Fibroblast of mammary gland (primary cell): ENCODE data around the gene TLCD4.

ENCODE experiments used
- DNase-seq: peaks from one replicate; pipeline ENCODE4 v3.0.0-alpha.2; 2010; ENCODE audit warnings: low read depth
- H3K4me3 ChIP-seq: 2 replicates; pipeline ENCODE4 v1.5.1; 2011; ENCODE audit warnings: low read depth, mild to moderate bottlenecking, low read length, moderate library complexity; ENCODE audit not compliant: control insufficient read depth
- TF ChIP-seq, protein P1 (sequence below): conservative IDR thresholded peaks from 2 replicates; pipeline ENCODE4 v1.5.1; 2011; ENCODE audit warnings: low read depth, low read length, inconsistent platforms; ENCODE audit not compliant: control insufficient read depth, insufficient read depth

Gene TLCD4, protein sequence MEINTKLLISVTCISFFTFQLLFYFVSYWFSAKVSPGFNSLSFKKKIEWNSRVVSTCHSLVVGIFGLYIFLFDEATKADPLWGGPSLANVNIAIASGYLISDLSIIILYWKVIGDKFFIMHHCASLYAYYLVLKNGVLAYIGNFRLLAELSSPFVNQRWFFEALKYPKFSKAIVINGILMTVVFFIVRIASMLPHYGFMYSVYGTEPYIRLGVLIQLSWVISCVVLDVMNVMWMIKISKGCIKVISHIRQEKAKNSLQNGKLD

DNA sequence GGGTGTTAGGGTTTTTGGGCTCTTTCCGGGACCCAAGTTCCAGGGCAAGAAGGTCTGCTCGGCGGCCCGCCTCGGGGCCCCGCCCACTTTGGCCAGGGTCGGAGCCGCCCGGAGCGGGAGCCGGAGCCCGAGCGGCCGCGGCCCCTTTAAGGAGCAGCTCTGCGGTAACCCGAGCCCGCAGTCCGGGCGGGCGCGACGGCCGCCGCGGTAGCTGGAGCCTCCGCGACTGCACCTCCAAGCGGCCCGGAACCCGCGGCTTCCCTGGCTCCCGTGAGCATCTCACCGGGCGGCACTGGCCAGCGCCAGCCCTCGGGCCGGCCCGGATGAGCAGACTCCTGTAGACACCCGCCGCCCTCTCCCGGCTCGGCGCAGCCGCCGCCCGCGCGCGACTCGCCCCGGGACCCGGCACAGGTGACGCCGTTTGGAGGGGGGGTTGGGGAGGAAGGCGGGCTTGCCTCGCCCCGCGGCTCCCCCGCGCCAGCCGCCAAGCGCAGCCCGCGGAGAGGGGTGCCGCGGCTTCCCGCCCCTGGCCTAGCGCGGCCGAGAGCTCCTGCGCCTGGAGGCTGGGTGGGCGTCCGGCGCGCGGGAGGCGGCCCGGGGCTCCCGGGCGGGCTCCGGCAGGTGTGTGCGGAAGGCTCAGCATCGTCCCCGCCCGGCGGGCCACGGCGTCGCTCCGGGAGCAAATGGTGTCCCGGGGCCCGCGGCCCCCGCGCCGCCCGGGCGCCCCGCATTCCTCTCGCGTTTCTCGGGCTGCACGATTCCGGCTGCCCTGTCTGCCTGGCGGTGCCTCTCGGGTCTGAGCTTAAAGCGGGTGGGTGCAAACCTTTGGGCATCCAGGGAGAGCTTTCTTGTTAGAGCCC, at the start of gene TLCD4:
Gene TLCD4, plus strand, starts transcription at position 149 of the 860 bp plus-strand sequence. CDS start 26,547 bp downstream, outside the sequence.
- TF ChIP-seq, protein P1, sequence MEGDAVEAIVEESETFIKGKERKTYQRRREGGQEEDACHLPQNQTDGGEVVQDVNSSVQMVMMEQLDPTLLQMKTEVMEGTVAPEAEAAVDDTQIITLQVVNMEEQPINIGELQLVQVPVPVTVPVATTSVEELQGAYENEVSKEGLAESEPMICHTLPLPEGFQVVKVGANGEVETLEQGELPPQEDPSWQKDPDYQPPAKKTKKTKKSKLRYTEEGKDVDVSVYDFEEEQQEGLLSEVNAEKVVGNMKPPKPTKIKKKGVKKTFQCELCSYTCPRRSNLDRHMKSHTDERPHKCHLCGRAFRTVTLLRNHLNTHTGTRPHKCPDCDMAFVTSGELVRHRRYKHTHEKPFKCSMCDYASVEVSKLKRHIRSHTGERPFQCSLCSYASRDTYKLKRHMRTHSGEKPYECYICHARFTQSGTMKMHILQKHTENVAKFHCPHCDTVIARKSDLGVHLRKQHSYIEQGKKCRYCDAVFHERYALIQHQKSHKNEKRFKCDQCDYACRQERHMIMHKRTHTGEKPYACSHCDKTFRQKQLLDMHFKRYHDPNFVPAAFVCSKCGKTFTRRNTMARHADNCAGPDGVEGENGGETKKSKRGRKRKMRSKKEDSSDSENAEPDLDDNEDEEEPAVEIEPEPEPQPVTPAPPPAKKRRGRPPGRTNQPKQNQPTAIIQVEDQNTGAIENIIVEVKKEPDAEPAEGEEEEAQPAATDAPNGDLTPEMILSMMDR = no peak
- peak within 1 kb of the TSS; percentile 60 for H3K4me3 ChIP-seq
- peak; percentile 11 for DNase-seq

DNA sequence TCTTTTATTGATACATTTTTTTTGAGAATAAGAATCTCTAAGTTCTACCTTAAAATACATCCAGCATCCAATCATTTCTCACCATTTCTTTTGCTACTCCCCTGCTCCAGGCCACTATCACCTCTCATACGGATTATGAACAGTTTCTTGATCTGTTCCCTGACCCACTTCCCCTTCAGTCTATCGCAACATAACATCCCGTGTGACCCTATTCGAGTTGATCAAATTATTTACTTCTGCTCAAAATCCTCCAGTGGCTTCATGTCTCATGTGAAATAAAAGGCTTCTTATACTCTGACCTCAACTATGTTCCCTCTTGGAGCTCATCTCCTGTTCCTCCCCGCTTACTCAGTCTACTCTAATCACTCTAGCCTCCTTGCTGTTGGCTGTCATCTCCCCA, 49.6 kb upstream of the TLCD4 start:
- TF ChIP-seq, protein P1 = no peak
- H3K4me3 ChIP-seq = no peak overlapping the region
- DNase-seq = no peak

DNA sequence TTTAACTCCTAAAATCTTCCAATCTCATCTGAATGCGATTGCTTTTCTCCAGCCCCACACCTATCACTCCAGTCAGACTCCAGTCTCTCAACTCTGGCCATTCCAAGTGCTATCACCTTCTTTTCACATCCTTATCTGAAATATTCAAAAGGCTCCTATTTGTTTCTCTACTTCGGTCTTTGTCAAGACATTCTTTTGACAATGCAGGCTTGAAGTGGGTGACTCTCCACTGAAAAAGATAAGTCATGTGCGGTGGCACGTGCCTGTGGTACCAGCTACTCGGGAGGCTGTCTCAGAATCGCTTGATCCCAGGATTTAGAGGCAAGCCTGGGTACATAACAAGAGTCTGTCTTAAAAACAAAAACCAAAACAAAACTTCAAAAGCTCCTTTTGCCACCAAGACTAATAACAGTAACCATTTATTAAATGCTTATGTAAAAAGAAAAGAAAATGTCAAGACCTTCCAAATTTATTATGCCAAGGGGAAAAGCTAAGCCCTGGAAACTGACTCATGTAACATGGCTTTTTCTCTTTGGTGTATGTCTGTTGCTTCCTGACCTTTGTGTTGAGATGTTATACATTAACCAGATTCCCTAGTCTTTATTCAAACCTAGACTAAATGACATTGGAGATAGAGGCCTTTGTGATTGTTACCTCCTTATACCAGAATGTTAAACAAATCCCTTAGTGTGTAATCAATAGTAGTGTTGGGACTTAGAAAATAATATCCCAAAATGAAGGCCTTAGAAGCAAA, 48.0 kb upstream of the TLCD4 start:
- no peak overlapping the region for H3K4me3 ChIP-seq
- TF ChIP-seq, protein P1 = no peak
- no peak for DNase-seq

DNA sequence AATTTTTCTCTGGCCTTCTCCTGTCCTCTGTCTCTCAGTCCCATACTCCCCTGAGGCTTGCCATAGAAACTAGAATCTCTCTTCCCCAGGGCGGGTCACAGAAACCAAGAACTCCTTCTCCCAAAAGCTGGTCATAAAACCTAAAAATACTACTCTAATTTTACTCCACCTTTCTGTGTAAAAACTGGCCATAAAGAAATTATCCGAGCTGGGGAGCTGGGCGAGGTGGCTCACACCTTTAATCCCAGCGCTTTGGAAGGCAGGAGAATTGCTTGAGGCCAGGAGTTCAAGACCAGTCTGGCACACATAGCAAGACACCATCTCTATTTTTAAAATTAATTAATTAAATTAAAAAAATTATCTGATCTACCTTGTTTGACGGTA, 47.5 kb upstream of the TLCD4 start:
- H3K4me3 ChIP-seq = no peak overlapping the region
- TF ChIP-seq, protein P1 = no peak

DNA sequence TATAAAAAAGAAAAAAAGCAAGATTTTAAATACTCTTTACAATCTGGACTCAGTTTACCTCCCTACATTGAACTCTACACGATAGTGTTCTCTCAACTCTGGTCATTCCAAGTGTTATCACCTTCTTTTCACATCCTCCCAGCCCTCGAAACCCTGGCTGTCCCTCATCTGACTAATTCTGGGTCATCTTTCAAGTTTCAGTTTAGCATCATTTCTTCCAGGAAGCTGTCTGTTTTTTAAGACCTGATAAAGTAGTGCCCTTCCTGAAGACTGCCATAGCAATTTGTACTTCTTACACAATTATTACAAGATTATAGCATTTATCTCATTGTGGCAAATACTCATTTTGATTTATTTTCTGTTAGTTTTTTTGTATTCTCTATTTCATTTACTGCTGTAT, 45.6 kb upstream of the TLCD4 start:
- H3K4me3 ChIP-seq = peak overlapping the region; percentile 92
- TF ChIP-seq, protein P1 = no peak
- DNase-seq = no peak

More for the DNA sequence above, 47.5 kb upstream of the TLCD4 start:
- no peak for DNase-seq

DNA sequence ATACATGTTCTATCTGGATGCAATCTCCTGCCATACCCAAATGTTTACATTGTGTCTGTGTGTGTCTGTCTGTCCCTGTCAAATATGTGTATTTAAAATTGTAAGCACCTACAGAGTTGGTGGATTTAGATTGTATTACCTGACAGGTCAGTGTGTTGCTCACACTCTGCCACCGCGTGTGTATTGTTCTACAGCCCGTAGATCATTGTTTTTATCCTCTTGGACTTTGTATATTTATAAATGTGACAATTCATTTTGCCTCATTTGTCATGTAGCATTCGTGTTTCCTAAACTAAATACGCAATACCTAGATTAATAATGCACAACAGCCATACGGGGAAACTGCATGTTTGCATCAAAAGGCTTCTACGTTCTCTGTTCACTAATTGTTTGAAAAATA, 45.0 kb upstream of the TLCD4 start:
- H3K4me3 ChIP-seq = peak overlapping the region; percentile 92
- no peak for DNase-seq
- TF ChIP-seq, protein P1 = no peak
